Osteoblast (primary cell): Measurements from ENCODE around the gene FOXC1. TPM values are rescaled to one million over a fixed set of nuclear protein-coding genes. Genes with fewer than 3 reads are reported as not detected.

Experiments used
- DNase-seq: peaks from one replicate; pipeline ENCODE4 v3.0.0; 2011; ENCODE audit warnings: low spot score, mixed read lengths; ENCODE audit not compliant: insufficient read length; ENCODE audit errors: missing footprints
- H2AFZ ChIP-seq: 2 replicates; pipeline ENCODE4 v1.6.0; 2011; ENCODE audit warnings: mild to moderate bottlenecking, low read length
- H3K27ac ChIP-seq: 2 replicates; pipeline ENCODE4 v1.5.1; 2011; ENCODE audit warnings: mild to moderate bottlenecking, low read depth, low read length, moderate library complexity
- H3K27me3 ChIP-seq: 2 replicates; pipeline ENCODE4 v1.6.0; 2012; ENCODE audit warnings: mild to moderate bottlenecking, control low read depth, inconsistent platforms, low read length, moderate library complexity; ENCODE audit not compliant: insufficient read depth
- H3K36me3 ChIP-seq: 2 replicates; pipeline ENCODE4 v1.5.1; 2011; ENCODE audit warnings: mild to moderate bottlenecking, low read length, control low read depth, moderate library complexity; ENCODE audit not compliant: insufficient read depth
- H3K4me1 ChIP-seq: 2 replicates; pipeline ENCODE4 v1.5.1; 2011; ENCODE audit warnings: mild to moderate bottlenecking, low read length, control low read depth, moderate library complexity; ENCODE audit not compliant: insufficient read depth
- H3K4me2 ChIP-seq: 2 replicates; pipeline ENCODE4 v1.6.0; 2011; ENCODE audit warnings: mild to moderate bottlenecking, low read length; ENCODE audit not compliant: insufficient read depth
- H3K4me3 ChIP-seq: fragments of 200-600 bp; sonication (generic); 3 replicates; pipeline ENCODE4 v1.5.1; 2012; ENCODE audit warnings: mild to moderate bottlenecking, low read length, inconsistent platforms; ENCODE audit not compliant: insufficient read depth
- H3K79me2 ChIP-seq: 2 replicates; pipeline ENCODE4 v1.6.0; 2012; ENCODE audit warnings: mild to moderate bottlenecking, low read length, control low read depth, inconsistent platforms; ENCODE audit not compliant: insufficient read depth
- H3K9me3 ChIP-seq: 2 replicates; pipeline ENCODE4 v1.5.1; 2011; ENCODE audit warnings: low read depth, low read length, control low read depth
- H4K20me1 ChIP-seq: 2 replicates; pipeline ENCODE4 v1.6.0; 2012; ENCODE audit warnings: mild to moderate bottlenecking, low read length, control low read depth; ENCODE audit not compliant: insufficient read depth
- CTCF ChIP-seq: IDR thresholded peaks from 2 replicates; pipeline ENCODE4 v1.5.1; 2011; ENCODE audit warnings: mild to moderate bottlenecking, low read depth, low read length, moderate library complexity; ENCODE audit errors: extremely low read depth
- total RNA-seq: library from RNA; depleted of rRNA; stranded (reverse); fragments of >200 nt; gene quantifications from 2 replicates; pipeline ENCODE4 v1.2.3, GENCODE V29; 2012

FOXC1 gene
- total RNA-seq, 1 donor = 39.4 TPM

GRCh38 chr6:1616701-1617463 is 7.2 kb downstream of the FOXC1 start:
- peaks cover 16% of the 10 kb centered on the region for H4K20me1 ChIP-seq
- peak overlapping the region; percentile 90 for H3K4me2 ChIP-seq
- peak overlapping the region; percentile 96 for H3K4me3 ChIP-seq
- peak overlapping the region; percentile 6 for H2AFZ ChIP-seq
- peaks cover 43% of the 10 kb centered on the region for H3K4me1 ChIP-seq
- DNase-seq = peak; percentile 91
- H3K27me3 ChIP-seq = no peaks in the 10 kb centered on the region
- peak overlapping the region; percentile 96 for H3K27ac ChIP-seq
- H3K36me3 ChIP-seq = peaks cover 12% of the 10 kb centered on the region
- peaks cover 98% of the 10 kb centered on the region for H3K79me2 ChIP-seq
- TF ChIP-seq CTCF = no peak
- H3K9me3 ChIP-seq = no peaks in the 10 kb centered on the region

GRCh38 chr6:1617466-1618310 is 8.0 kb downstream of the FOXC1 start:
- Histone ChIP-seq H3K79me2 (peaks cover 98% of the 10 kb centered on the region), H3K9me3 (no peaks in the 10 kb centered on the region), H3K4me1 (peaks cover 51% of the 10 kb centered on the region), H3K27me3 (no peaks in the 10 kb centered on the region), H2AFZ (peak overlapping the region; percentile 33), H3K4me2 (peak overlapping the region; percentile 90), H3K27ac (peak overlapping the region; percentile 96), H4K20me1 (peaks cover 9% of the 10 kb centered on the region), H3K36me3 (peaks cover 6% of the 10 kb centered on the region), H3K4me3 (peak overlapping the region; percentile 54)
- peak; percentile 95 for DNase-seq
- TF ChIP-seq CTCF = no peak

GRCh38 chr6:1618311-1619097 is 8.8 kb downstream of the FOXC1 start:
- Histone ChIP-seq H3K4me3 (peak overlapping the region; percentile 59), H3K27ac (peak overlapping the region; percentile 96), H3K79me2 (peaks cover 98% of the 10 kb centered on the region), H3K36me3 (peaks cover 6% of the 10 kb centered on the region), H4K20me1 (peaks cover 1% of the 10 kb centered on the region), H3K9me3 (no peaks in the 10 kb centered on the region), H2AFZ (no peak overlapping the region), H3K4me1 (peaks cover 54% of the 10 kb centered on the region), H3K27me3 (no peaks in the 10 kb centered on the region), H3K4me2 (peak overlapping the region; percentile 90)
- DNase-seq = peak; percentile 86
- TF ChIP-seq CTCF = no peak
